NCI-H146 (cell line): ENCODE measurements around the gene ENKD1.

ENCODE experiments used
- DNase-seq: peaks from one replicate; lab custom pipeline; 2025; lab: John Stamatoyannopoulos, UW

Gene ENKD1

GRCh38 chr16:67650023-67650422 lies 16.5 kb downstream of the ENKD1 start:
- DNase-seq, result no peak

GRCh38 chr16:67649494-67649931 lies 17.0 kb downstream of the ENKD1 start:
- DNase-seq, result no peak

GRCh38 chr16:67648764-67649407 lies 17.7 kb downstream of the ENKD1 start:
- no peak for DNase-seq

GRCh38 chr16:67648088-67648763 lies 18.3 kb downstream of the ENKD1 start:
- no peak for DNase-seq

GRCh38 chr16:67647681-67648080 lies 18.9 kb downstream of the ENKD1 start:
- no peak for DNase-seq

GRCh38 chr16:67647111-67647651 lies 19.4 kb downstream of the ENKD1 start:
- no peak for DNase-seq

- DNase-seq, result no peak
These were observed 21.0 kb downstream of the ENKD1 start for GRCh38 chr16:67645397-67646121.

GRCh38 chr16:67644038-67644437 lies 22.5 kb downstream of the ENKD1 start:
- no peak for DNase-seq

- DNase-seq, result no peak
These were observed 24.5 kb downstream of the ENKD1 start for GRCh38 chr16:67641779-67642708.

GRCh38 chr16:67637625-67638024 lies 28.9 kb downstream of the ENKD1 start:
- DNase-seq, result no peak

- DNase-seq, result no peak
These were observed 29.8 kb downstream of the ENKD1 start for GRCh38 chr16:67636713-67637112.

- no peak for DNase-seq
These were observed 34.0 kb downstream of the ENKD1 start for GRCh38 chr16:67632415-67633172.

- DNase-seq, result no peak
These were observed 38.3 kb downstream of the ENKD1 start for GRCh38 chr16:67628216-67628615.

GRCh38 chr16:67613808-67614207 lies 52.7 kb downstream of the ENKD1 start:
- DNase-seq, result no peak
